Activated CD4-positive, CD25-positive, alpha-beta regulatory T cell treated with anti-CD3 and anti-CD28 coated beads, Interleukin-2, amount 50 U/mL, for 24 hours (primary cell): ENCODE data around the gene RFPL1.
A peak's percentile ranks its signal among the peaks of the same experiment; 100 is the strongest.
"Not testable (repeated sequence)": the region's sequence is repeated elsewhere in the genome, so short reads cannot be mapped to it uniquely, and the experiment has no call there.

Experiments used
- ATAC-seq, 2 donors: fragments of 150-1000 bp; cut with Tn5 transposase; one replicate each; pipeline ENCODE4 v1.10.0; 2021; ENCODE audit warnings: mild to moderate bottlenecking in 1 of 2, moderate library complexity in 1 of 2

RFPL1 gene

GRCh38 chr22:29479417-29480261, 41.3 kb downstream of the RFPL1 start, which contains the start of gene NEFH:
Gene NEFH (plus strand): TSS chr22:29480218. CDS start chr22:29480263, 45 bp downstream.
- ATAC-seq = no peak

DNA sequence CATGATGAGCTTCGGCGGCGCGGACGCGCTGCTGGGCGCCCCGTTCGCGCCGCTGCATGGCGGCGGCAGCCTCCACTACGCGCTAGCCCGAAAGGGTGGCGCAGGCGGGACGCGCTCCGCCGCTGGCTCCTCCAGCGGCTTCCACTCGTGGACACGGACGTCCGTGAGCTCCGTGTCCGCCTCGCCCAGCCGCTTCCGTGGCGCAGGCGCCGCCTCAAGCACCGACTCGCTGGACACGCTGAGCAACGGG, 41.8 kb downstream of the RFPL1 start:
- ATAC-seq = no peak

- ATAC-seq = peak; percentile 68 to 71
Measured at GRCh38 chr22:29480512-29481264, 42.3 kb downstream of the RFPL1 start.

- no peak for ATAC-seq
Measured at GRCh38 chr22:29481265-29482000, 43.0 kb downstream of the RFPL1 start.

- ATAC-seq = no peak
Measured at GRCh38 chr22:29482253-29482652, 43.9 kb downstream of the RFPL1 start.

- ATAC-seq = no peak
Measured at GRCh38 chr22:29482726-29483125, 44.3 kb downstream of the RFPL1 start.

DNA sequence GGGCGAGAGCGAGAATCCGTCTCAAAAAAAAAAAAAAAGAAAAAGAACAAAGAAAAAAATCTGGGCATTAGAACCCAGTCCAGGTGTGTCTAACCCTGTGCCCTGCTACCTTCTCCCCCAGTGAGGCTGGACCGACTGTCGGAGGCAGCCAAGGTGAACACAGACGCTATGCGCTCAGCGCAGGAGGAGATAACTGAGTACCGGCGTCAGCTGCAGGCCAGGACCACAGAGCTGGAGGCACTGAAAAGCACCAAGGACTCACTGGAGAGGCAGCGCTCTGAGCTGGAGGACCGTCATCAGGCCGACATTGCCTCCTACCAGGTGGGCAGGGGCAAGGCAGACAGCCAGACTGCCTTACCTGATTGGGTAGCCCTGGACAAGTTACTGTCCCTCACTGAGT, 44.9 kb downstream of the RFPL1 start:
- no peak for ATAC-seq

GRCh38 chr22:29484642-29485041, 46.3 kb downstream of the RFPL1 start:
- ATAC-seq = no peak

GRCh38 chr22:29485448-29485847, 47.1 kb downstream of the RFPL1 start:
- ATAC-seq = no peak

DNA sequence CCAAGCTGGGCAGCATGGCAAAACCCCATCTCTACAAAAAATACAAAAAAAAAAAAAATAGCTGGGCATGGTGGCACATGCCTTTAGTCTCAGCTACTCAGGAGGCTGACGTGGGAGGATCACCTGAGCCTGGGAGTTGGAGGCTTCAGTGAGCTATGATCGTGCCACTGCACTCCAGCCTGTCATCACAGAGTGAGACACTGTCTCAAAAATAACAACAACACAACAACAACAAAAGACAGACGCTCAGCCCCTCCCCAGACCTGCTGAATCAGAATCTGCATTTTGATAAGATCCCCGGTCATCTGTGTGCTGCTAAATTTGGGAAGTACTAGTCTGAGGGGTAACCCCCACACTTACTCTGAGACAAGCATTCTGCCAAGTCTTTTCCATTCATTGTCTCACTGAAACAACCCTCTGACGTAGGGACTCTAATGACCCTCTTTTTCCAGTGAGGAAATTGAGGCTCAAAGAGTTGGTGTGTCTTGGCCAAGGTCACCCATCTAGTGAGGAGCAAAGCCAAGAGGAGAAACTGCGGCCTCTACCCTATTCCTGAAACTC, 49.1 kb downstream of the RFPL1 start:
- no peak for ATAC-seq

GRCh38 chr22:29489127-29489780, 50.9 kb downstream of the RFPL1 start:
- not testable (repeated sequence) for ATAC-seq

GRCh38 chr22:29491012-29491411, 52.6 kb downstream of the RFPL1 start:
- ATAC-seq = no peak
